ENCODE data around the gene SERINC2.

Gene SERINC2

DNA sequence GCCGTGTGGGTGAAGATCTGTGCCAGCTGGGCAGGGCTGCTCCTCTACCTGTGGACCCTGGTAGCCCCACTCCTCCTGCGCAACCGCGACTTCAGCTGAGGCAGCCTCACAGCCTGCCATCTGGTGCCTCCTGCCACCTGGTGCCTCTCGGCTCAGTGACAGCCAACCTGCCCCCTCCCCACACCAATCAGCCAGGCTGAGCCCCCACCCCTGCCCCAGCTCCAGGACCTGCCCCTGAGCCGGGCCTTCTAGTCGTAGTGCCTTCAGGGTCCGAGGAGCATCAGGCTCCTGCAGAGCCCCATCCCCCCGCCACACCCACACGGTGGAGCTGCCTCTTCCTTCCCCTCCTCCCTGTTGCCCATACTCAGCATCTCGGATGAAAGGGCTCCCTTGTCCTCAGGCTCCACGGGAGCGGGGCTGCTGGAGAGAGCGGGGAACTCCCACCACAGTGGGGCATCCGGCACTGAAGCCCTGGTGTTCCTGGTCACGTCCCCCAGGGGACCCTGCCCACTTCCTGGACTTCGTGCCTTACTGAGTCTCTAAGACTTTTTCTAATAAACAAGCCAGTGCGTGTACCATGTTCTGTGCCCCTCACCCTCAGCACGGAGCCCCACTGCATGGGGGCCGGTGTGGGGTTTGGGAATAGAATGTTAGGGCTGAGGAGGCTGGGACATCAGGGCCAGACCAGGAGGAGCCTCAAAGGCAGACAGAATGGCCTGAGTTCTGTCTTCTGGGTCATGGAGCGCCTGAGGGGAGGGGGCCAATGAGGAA is 21.3 kb downstream of the SERINC2 start:
- no peak for DNase-seq (ENCODE audit: low spot score)

DNA sequence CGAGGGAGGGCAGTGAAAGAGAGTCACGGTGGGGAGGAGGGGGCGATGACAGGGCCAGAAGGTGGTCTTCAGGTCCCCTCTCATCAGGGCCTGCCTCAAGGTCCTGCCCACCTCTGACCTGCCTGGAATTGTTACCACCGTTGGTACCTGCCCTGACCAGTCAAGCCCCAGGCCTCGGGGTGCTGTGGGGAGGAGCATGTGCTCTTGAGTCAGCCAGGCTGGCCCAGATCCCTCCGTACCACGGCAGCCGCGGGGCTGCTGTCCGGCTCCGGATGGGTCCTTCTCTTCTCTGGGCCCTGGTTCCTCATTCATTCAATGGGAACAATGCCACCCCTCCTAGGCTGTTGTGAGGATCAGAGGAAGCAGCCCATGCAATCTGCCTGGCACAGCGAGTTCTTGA is 22.0 kb downstream of the SERINC2 start:
- no peak for DNase-seq (ENCODE audit: low spot score)

DNA sequence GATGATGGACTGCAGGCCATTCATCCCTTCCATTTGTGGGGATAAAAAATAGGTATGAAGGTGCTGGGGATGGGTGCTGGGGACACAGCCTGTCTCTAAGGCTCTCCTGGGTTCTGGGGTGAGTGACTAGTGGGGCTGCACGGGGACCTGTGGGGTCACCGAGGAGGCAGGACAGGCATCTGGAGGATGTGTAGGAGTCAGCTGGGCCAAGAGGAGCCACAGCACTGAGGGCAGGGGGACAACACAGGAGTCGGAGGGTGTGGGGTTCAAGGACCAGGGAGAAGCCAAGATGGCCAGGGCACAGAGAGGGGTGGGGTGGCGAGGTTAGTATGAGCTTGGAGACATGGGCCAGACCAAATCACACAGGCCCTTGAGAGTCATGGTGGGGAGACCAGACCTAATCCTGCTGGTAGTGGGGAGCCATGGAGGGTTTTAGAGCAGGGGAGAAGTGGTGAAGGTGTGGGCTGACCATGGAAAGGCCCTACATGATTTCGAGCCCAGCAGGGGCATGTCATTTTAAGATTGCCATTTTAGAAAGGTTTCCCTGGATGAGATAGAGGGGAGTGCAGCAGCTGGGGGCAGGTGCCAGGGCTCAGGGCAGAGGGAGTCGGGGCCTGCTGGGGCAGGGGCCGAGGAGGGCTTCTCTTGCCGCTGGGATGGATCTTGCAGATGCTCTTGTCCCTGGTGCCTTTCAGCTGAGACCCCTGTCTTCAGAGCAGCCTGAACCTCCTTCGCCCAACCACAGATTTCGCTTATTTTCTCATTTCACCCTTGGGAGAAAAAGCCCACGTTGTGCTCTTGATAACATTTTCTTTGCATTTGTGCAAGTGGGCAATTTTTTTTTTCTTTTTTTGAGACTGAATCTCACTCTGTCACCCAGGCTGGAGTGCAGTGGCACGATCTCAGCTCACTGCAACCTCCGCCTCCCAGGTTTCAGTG is 22.7 kb downstream of the SERINC2 start:
- DNase-seq (ENCODE audit: low spot score), result no peak

- no peak for DNase-seq (ENCODE audit: low spot score)
Observed at GRCh38 chr1:31436596-31437432, 23.8 kb downstream of the SERINC2 start.

GRCh38 chr1:31437433-31438037 is 24.5 kb downstream of the SERINC2 start:
- DNase-seq (ENCODE audit: low spot score), result no peak

GRCh38 chr1:31439276-31439675 is 26.3 kb downstream of the SERINC2 start:
- no peak for DNase-seq (ENCODE audit: low spot score)

DNA sequence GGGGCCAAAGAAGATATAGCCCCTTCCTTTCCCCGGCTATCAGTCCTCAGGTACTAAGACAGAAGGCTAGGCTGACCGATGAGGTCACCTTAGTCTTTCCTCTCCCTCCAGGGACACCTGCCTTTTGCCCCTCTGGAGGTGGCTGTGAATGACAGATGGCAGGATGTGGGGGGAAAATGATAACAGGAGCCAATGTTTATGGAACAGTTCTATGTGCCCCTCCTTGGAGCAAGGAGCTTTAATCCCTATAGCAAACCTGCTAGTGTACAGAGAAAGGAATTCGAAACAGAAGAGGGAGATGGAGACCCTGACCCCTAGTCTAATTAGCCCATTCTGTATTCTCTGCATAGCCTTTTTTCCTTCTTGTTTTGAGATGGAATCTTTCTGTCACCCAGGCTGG is 28.1 kb downstream of the SERINC2 start:
- no peak for DNase-seq (ENCODE audit: low spot score)

- no peak for DNase-seq (ENCODE audit: low spot score)
Observed at GRCh38 chr1:31441558-31441957, 28.5 kb downstream of the SERINC2 start.

GRCh38 chr1:31441970-31442647 is 29.1 kb downstream of the SERINC2 start:
- no peak for DNase-seq (ENCODE audit: low spot score)

DNA sequence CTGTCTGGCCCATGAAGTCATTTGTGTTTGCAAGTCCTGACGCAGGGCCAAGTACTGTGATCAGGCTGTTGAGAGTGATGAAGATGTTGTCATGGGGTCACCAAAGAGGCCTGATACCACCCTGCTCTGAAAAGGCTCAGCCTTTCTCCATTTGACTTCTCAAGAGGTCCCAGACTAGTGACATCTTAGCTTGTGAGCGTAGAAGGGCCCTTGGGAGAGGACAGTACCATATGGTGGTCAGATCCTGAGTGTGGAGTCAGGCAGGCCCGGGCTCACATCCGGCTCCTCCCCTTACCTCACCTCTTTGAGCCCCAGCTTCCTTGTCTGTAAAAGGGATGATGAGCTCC is 29.6 kb downstream of the SERINC2 start:
- DNase-seq (ENCODE audit: low spot score), result no peak

GRCh38 chr1:31443673-31444072 is 30.7 kb downstream of the SERINC2 start:
- DNase-seq (ENCODE audit: low spot score), result no peak

DNA sequence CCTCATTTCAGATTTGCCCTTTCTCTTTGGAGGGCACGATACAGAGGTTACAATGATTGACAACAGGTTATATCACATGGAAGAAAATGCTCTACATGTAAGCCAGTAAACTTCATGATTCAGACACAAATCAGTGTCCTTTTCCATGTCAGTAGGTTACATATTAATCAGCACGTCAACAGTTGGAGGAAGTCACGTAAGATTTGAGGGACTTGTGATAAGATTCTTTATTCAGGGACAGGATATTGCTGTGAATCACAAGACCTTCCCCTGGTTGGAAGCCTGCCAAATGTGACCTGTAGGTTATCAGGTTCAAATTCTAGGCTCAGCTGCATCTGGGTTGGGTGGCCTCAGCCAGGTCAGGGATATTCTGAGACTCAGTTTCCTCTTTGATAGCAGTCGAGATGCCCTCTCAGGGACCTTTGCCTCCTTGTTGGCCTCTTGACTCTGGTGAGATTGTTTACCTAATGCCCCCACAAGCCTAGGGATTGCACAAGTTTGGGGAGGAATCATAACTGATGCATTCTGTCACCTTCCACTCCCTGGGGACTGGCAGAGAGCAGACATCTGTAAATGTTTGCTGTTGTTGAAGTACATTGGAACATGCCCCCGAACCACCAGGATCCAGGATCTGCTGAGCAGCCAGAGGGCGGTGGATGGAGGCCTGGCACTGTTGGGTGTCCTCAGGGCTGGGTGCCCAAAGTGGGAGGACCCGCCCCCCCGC is 31.9 kb downstream of the SERINC2 start:
- no peak for DNase-seq (ENCODE audit: low spot score)

- no peak for DNase-seq (ENCODE audit: low spot score)
Observed at GRCh38 chr1:31445951-31446350, 32.9 kb downstream of the SERINC2 start.

DNA sequence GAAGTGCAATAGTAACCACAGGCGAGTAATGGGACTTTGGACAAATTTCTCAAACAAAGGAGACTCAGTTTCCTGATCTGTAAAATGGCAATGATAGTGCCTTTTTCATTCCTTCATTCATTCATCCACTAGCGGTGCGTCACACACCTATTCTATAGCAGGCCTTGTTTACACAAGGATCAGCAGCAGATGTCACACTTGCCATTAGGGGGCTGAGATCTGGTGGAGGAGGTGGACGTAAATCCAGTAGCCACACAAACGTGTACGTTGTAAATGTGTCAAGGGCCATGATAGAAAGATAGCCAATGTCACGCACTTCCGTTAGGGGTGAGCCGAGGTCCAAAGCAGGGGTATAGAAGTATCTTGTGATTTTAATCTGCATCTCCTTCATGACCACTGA is 34.2 kb downstream of the SERINC2 start:
- no peak for DNase-seq (ENCODE audit: low spot score)

DNA sequence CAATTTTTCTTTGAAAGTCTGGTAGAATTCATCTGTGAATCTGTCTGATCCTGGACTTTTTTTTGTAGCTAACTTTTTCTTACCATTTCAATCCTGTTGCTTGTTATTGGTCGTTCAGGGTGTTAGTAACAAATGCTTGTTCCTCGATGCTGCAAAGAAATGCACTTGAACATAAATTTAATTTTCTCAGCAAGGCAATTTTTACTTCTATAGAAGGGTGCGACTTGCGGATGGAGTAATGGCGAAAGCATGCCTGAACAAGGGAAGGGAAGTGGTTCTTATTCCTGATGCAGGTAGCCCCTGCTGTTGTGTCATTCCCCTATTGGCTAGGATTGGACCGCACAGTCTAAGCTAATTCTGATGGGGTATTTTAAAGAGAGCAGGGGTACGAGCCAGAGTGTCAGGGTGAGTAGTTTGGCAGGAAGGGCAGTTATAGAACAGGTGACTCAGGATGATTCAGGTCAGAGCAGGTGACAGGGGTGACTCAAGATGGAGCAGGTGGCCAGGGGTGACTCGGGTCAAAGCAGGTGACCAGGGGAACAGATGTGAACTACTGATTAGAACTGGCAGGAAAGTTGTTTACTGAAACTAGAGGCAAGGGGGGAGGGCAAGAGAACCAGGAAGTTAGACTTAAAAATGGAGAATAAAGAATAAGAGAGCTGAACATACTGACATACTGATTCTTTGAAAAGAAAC is 40.5 kb downstream of the SERINC2 start:
- no peak for DNase-seq (ENCODE audit: low spot score)

GRCh38 chr1:31458287-31458896 is 45.4 kb downstream of the SERINC2 start:
- DNase-seq (ENCODE audit: low spot score), result no peak

DNA sequence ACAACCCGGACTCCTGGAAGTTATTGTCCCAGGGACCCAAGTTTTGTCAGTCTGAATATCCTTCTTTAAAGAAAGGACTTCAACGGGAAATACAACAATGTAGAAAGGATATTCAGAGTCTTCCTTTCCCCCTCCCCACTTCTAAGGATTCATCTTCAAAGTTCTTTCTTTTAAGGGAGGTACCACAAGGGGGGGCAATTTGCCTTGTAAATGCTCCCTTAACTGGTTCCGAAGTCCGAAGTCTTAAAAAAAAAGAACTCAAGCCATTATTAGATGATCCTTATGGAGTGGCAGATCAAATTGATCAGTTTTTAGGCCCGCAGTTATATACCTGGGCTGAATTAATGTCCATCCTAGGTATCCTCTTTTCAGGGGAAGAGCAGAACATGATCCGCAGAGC is 47.0 kb downstream of the SERINC2 start:
- no peak for DNase-seq (ENCODE audit: low spot score)

DNA sequence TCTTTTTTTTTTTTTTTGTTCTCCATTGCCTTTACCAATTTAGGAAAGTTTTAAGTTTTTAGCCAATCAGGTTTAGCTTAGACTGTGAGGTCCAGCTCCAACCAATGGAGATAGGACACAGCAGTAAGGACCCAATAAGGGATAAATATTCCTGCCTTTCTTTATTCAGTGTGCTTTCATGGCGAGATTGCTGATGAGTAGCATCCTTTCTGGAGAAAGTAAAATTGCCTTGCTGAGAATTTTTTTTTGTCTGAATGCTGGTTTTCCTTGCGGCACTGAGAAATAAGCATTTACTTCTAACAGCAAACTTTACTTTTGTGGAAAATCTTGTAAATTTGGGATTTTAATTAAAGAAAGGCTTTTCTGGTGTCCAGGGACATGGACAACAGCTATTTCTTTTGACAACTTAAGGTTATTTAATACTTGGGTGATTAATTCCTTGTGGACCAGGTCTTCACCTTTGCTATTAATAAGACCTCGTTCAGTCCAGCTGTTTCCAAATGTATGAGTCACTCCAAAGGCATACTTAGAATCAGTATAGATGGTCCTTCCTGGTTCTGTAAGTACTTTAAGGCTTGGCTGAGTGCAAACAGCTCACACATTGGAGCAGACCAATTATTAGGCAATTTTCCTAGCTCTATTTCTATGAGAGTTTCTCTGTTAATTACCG is 54.1 kb downstream of the SERINC2 start:
- DNase-seq (ENCODE audit: low spot score), result no peak

- DNase-seq (ENCODE audit: low spot score), result no peak
Observed at GRCh38 chr1:31470794-31471315, 57.8 kb downstream of the SERINC2 start.

Measured in activated CD4-positive, alpha-beta T cell treated with anti-CD3 and anti-CD28 coated beads, Interleukin-2, Interleukin-4, amounts not matched to agents 100 ng/mL and 50 ng/mL, durations not matched to agents 16 hours and 8 hours (primary cell).